Heart left ventricle (tissue), 13 donors: ENCODE measurements around the gene ATF6.

ENCODE experiments used
- POLR2A ChIP-seq, 2 donors: fragments of 450-650 bp; IDR thresholded peaks; one replicate each; pipeline ENCODE4 v1.6.1; 2017; ENCODE audit warnings: antibody characterized with exemption in 2 of 2, mild to moderate bottlenecking in 2 of 2, moderate library complexity in 2 of 2
- TF ChIP-seq, protein P1 (sequence below), 12 donors: fragments of 200-600 bp; sonication (generic) in 4 of 12; IDR thresholded peaks; one replicate each; pipeline versions ENCODE4 v1.5.0 to v1.8.0; 2018 to 2022; ENCODE audit warnings: antibody characterized with exemption in 12 of 12, mild to moderate bottlenecking in 5 of 12
- donor health status: ischemic (EF 13 %, LVEDD 7.1; RV severe dilation, severe dysfunction).
- donor health status: DM: no; HTN: yes; CAD: no.
- donor health status: DM: no; HTN: no; CAD: no.
- donor health status: ischemic (EF 25% LVEDD 6.9; RV normal size, moderate dysfunction).
- donor health status: ischemic (EF 25% LVEDD 5.7; RV mildly dilated, moderate dysfunction).
- donor health status: ischemic (EF 35%, LVEDD 5.7; RV mildly dilated, moderate dysfunction).
- donor health status: nonischemic (EF 11% LVEDD 7.7; RV severe dilation, severe dysfunction).
- donor health status: DM: yes; HTN: yes; CAD: no.
- donor health status: PGD.
- donor health status: ischemic (EF 29% LVEDD 5.4; RV normal size, mild dysfunction).
- donor health status: nonischemic (EF 23%, LVEDD 6.1; RV moderate dilation, normal function).

DNA sequence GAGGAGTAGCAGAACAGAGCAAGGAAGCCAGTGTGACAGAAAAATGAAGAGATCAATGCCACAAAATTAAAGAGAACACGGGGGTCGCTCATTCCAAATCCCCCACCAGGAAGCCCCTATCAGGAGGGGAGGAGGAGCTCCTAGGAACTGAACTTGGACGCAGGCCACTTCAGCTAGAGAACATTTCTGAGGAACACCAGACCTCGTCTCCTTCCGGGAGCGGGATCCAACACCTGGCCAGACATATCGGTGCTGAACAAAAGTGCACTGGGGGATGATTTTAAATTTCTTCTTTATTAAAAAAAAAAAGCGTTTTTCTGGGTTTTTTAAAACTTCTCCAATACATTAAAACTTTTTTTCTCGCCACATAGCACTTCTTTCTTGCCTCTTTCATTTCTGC lies 216.8 kb downstream of the ATF6 start:
- TF ChIP-seq, protein P1, sequence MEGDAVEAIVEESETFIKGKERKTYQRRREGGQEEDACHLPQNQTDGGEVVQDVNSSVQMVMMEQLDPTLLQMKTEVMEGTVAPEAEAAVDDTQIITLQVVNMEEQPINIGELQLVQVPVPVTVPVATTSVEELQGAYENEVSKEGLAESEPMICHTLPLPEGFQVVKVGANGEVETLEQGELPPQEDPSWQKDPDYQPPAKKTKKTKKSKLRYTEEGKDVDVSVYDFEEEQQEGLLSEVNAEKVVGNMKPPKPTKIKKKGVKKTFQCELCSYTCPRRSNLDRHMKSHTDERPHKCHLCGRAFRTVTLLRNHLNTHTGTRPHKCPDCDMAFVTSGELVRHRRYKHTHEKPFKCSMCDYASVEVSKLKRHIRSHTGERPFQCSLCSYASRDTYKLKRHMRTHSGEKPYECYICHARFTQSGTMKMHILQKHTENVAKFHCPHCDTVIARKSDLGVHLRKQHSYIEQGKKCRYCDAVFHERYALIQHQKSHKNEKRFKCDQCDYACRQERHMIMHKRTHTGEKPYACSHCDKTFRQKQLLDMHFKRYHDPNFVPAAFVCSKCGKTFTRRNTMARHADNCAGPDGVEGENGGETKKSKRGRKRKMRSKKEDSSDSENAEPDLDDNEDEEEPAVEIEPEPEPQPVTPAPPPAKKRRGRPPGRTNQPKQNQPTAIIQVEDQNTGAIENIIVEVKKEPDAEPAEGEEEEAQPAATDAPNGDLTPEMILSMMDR (IDR thresholded peaks at IDR 0.05): no peak
- no peak for TF ChIP-seq POLR2A (IDR thresholded peaks at IDR 0.05)
